Body of pancreas (tissue), 4 donors: Measurements from ENCODE around the gene SYDE1. TPM values are rescaled to one million over a fixed set of nuclear protein-coding genes. Genes with fewer than 3 reads are reported as not detected.

Source experiments
- ATAC-seq: fragments of 150-250 bp; one replicate; pipeline ENCODE4 v1.9.1; 2016
- DNase-seq, 4 donors: peaks; one replicate each; pipeline ENCODE4 v3.0.0-alpha.2; 2019
- H3K27ac ChIP-seq, 4 donors: fragments of 200-600 bp; sonication (generic); 1 replicate in 3 of 4; 2 replicates in 1 of 4; pipeline versions ENCODE4 v1.5.1 to v1.6.1; 2016 to 2019; ENCODE audit warnings: mild to moderate bottlenecking in 1 of 4, mixed read lengths in 1 of 4, moderate library complexity in 1 of 4
- H3K27me3 ChIP-seq, 2 donors: fragments of 200-600 bp; sonication (generic); one replicate each; pipeline ENCODE4 v1.6.0; 2016; ENCODE audit warnings: mild to moderate bottlenecking in 1 of 2
- H3K36me3 ChIP-seq, 2 donors: fragments of 200-600 bp; sonication (generic); replicated peaks in 1 of 2; 2 replicates each; pipeline ENCODE4 v1.5.1; 2016; ENCODE audit warnings: low read depth in 2 of 2; ENCODE audit not compliant: insufficient read depth in 1 of 2
- H3K4me1 ChIP-seq: fragments of 200-600 bp; sonication (generic); one replicate; pipeline ENCODE4 v1.6.0; 2016
- H3K4me3 ChIP-seq, 2 donors: fragments of 200-600 bp; sonication (generic); 1 replicate in 1 of 2; 2 replicates in 1 of 2; pipeline ENCODE4 v1.5.1; 2016 to 2019
- H3K9me3 ChIP-seq, 3 donors: fragments of 200-600 bp; sonication (generic); 1 replicate in 2 of 3; 2 replicates in 1 of 3; pipeline ENCODE4 v1.5.1; 2016
- CTCF ChIP-seq, 7 experiments: fragments of 450-650 bp in 4 of 7; fragments of 200-600 bp in 3 of 7; sonication (generic) in 3 of 7; IDR thresholded peaks; one replicate each; pipeline ENCODE4 v1.5.1; 2016 to 2019; ENCODE audit warnings: antibody characterized with exemption in 7 of 7
- POLR2A ChIP-seq, 3 donors: fragments of 450-650 bp; IDR thresholded peaks; one replicate each; pipeline ENCODE4 v1.6.1; 2016; ENCODE audit warnings: antibody characterized with exemption in 3 of 3, mild to moderate bottlenecking in 2 of 3
- WGBS, 2 donors: methylation state at CpG; one replicate each; pipeline ENCODE4 v1.1.5; 2017; 5-methylcytosine and 5-hydroxymethylcytosine counted together
- intact Hi-C: fragments of 100-400 bp; cut with DNase I; formaldehyde crosslinking; loops from one replicate; pipeline ENCODE4 v1.15.1; 2023
- total RNA-seq, 2 donors: library from RNA; depleted of rRNA; stranded (reverse); fragments of >200 nt; gene quantifications; one replicate each; pipeline ENCODE4 v1.1.0, GENCODE V29; 2016

SYDE1 gene
- total RNA-seq, 2 donors from 2014 or later: 6.3 to 9.9 TPM

- no peaks in the 10 kb centered on the region for H3K4me1 ChIP-seq
- no peak overlapping the region for H3K4me3 ChIP-seq
- DNase-seq (no peak), ATAC-seq (no peak)
- H3K27ac ChIP-seq: no peak overlapping the region
- 97% methylated on average over 3 of the region's 3 CpGs for WGBS, 2 donors
- TF ChIP-seq POLR2A (IDR thresholded peaks at IDR 0.05) (no peak), CTCF (IDR thresholded peaks at IDR 0.05) (peak in 2 of 7 experiments; percentile 18)
- intact Hi-C loops: loop anchor here (5.0 kb wide), 1 partner anchor 62 kb away; no protein-coding TSS in a partner anchor
- no peaks in the 10 kb centered on the region for H3K36me3 ChIP-seq
- no peaks in the 10 kb centered on the region for H3K27me3 ChIP-seq
- H3K9me3 ChIP-seq: no peaks in the 10 kb centered on the region
Measured at GRCh38 chr19:15154002-15154612, 46.9 kb downstream of the SYDE1 start.

- ATAC-seq: no peak
- Histone ChIP-seq H3K4me3 (no peak overlapping the region), H3K4me1 (no peaks in the 10 kb centered on the region), H3K36me3 (no peaks in the 10 kb centered on the region), H3K27me3 (no peaks in the 10 kb centered on the region), H3K27ac (no peak overlapping the region), H3K9me3 (no peaks in the 10 kb centered on the region)
- no peak for TF ChIP-seq POLR2A (IDR thresholded peaks at IDR 0.05)
- no peak for DNase-seq
- 87 to 89% methylated on average over 5 of the region's 5 CpGs for WGBS, 2 donors
- intact Hi-C loops: no loop called here
Measured at GRCh38 chr19:15155296-15155695, 48.1 kb downstream of the SYDE1 start.

- TF ChIP-seq POLR2A (IDR thresholded peaks at IDR 0.05) (no peak), CTCF (IDR thresholded peaks at IDR 0.05) (no peak)
- ATAC-seq: no peak
- no peaks in the 10 kb centered on the region for H3K9me3 ChIP-seq
- no peak for DNase-seq
- WGBS, 2 donors: 63 to 83% methylated on average over 3 to 4 of the region's 4 CpGs
- no peaks in the 10 kb centered on the region for H3K27me3 ChIP-seq
- no peaks in the 10 kb centered on the region for H3K36me3 ChIP-seq
- H3K4me1 ChIP-seq: no peaks in the 10 kb centered on the region
- no peak overlapping the region for H3K4me3 ChIP-seq
- H3K27ac ChIP-seq: no peak overlapping the region
- intact Hi-C loops: no loop called here
Measured at GRCh38 chr19:15156391-15156790, 49.2 kb downstream of the SYDE1 start.

GRCh38 chr19:15159251-15159650, 52.0 kb downstream of the SYDE1 start:
- 38 to 55% methylated on average over 3 of the region's 3 CpGs for WGBS, 2 donors
- Histone ChIP-seq H3K36me3 (no peaks in the 10 kb centered on the region), H3K4me1 (no peaks in the 10 kb centered on the region), H3K27me3 (no peaks in the 10 kb centered on the region), H3K9me3 (no peaks in the 10 kb centered on the region), H3K27ac (no peak overlapping the region), H3K4me3 (no peak overlapping the region)
- ATAC-seq (no peak), DNase-seq (no peak)
- TF ChIP-seq CTCF (IDR thresholded peaks at IDR 0.05) (no peak), POLR2A (IDR thresholded peaks at IDR 0.05) (no peak)
- intact Hi-C loops: no loop called here

GRCh38 chr19:15161028-15161984, 54.1 kb downstream of the SYDE1 start:
- ATAC-seq (no peak), DNase-seq (no peak)
- Histone ChIP-seq H3K27ac (no peak overlapping the region), H3K4me3 (no peak overlapping the region), H3K9me3 (peaks cover 0 to 15% (median 0%) of the 10 kb centered on the region in 3 donors), H3K4me1 (no peaks in the 10 kb centered on the region), H3K27me3 (no peaks in the 10 kb centered on the region), H3K36me3 (peaks cover 0 to 2% of the 10 kb centered on the region in 2 donors)
- WGBS, 2 donors: 89 to 90% methylated on average over 6 to 38 of the region's 42 CpGs
- intact Hi-C loops: no loop called here
- no peak for TF ChIP-seq POLR2A (IDR thresholded peaks at IDR 0.05)
- no peak for TF ChIP-seq CTCF (IDR thresholded peaks at IDR 0.05)
